ENCODE measurements around the gene COA7.
"Not testable (repeated sequence)": the region's sequence is repeated elsewhere in the genome, so short reads cannot be mapped to it uniquely, and the experiment has no call there.

The COA7 gene

DNA sequence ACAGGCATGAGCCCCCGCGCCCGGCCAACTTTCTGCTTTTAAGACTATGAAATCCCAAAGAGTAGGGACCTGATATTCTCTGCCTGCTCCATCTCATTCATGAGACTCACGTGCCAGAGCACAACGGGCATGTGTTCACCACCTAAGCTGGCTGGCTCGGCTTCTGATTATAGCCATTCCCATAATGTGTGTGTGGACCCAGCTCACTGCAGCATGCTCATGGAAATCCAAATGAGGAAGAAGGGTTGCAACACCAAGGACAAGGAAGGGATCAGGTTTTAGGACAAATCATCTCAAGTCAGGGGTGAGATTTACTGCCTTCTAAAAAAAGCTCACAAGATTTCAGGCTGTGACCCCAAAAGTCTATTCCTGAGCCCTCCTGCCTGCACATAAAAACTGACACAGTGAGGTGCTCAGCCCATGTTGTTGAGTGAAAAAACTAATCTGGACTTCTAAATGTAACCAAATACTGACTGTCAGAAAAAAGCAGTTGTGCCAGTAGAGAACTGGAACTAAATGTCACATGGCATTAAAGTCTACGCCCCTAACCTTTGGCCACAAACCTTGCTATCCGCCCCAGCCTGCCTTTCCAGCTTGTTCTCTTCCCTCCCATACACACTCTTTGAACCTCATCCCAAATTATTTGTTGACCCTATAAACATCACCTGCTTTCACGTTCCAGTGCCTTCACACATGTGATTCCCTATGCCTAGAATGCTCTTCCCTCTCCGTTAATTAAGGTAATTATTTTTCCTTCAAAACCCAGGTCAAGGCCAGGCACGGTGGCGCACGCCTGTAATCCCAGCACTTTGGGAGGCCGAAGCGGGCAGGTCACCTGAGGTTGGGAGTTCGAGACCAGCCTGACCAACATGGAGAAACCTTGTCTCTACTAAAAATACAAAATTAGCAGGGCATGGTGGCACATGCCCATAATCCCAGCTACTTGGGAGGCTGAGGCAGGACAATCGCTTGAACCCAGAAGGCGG is 9.1 kb upstream of the COA7 start:
- H3K4me3 ChIP-seq = no peak overlapping the region
- H3K27ac ChIP-seq = peak overlapping the region in 1 of 21 experiments; percentile 29

GRCh38 chr1:52706136-52706670 is 8.1 kb upstream of the COA7 start:
- no peak overlapping the region for H3K27ac ChIP-seq
- no peak overlapping the region for H3K4me3 ChIP-seq

DNA sequence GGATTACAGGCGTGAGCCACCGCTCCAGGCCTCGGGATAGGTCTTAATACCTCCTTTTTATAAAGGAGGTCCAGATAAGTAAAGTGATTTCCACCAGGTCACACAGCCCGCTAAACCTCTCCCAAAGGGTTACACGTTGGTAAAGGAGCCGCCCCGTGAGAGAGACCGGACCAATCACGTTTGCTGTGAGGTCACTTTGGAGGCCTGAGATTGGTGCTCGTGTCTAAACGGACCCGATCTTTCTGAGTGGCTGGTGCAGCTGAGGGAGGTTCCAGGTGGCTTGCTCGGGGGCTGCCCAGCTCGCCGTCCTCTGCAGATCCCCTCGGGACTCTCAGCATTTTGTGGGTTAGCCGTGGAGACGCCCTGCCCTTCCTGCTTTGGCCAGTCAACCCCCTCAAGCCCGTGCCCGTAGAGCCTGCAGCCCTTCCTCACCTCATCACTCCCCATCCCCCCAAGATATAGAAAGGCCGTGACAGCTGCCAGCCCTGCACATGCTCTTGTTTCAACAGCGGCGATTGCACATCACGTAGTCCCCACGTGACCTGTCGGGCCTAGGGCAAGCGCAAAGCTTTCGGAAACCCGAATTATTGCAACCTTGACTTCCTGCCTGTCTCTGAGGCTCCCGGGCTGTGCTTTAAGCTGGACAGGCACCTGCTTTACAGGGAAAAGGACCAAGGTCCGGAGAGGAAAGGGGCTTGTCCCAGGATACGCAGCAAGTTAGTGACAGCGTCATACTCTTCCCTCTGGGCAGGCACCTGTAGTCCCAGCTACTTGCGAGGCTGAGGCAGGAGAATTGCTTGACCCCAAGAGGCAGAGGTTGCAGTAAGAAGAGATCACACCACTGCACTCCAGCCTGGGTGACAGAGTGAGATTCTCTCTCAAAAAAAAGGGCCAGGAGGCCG is 5.0 kb upstream of the COA7 start:
- Histone ChIP-seq H3K4me3 (peak overlapping the region; percentile 27 to 54 (median 41)), H3K27ac (peak overlapping the region in 20 of 21 experiments; percentile 29 to 84 (median 71))

DNA sequence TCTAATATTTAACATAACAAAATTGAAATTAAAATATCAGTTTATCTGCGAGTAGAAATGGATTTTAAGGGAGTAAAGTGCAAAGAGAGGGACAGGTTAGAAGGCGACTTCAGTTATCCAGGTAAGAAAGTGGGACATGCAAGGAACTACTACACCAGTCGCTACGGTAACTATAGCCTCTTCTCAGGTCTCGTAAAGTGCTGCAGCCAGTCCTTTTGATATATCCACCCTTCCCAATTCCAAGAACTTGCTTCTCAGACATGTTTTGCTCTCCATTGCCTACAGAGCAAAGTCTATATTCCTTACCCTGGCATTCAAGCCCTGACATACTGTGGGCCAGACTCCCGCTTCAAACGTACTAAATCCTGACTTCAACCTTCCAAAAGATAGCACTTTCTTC is 2.5 kb downstream of the COA7 start:
- no peak overlapping the region for H3K27ac ChIP-seq

DNA sequence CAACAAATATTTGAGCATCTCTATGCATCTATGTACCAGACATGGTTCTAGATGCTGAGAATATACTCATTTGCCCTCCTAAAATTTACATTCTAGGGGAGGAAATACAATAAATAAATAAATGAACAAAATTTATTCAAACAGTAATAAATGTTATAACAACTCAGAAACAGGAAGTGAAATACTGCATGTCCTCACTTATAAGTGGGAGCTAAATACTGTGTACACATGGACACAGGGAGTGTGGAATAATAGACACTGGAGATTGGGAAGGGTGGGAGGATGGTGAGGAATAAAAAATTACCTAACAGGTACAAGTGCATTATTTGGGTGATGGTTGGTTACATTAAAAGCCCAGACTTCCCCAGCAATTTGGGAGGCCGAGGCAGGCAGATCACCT is 4.3 kb downstream of the COA7 start:
- Histone ChIP-seq H3K4me3 (no peak overlapping the region), H3K27ac (no peak overlapping the region)

More for the DNA sequence above, 2.5 kb downstream of the COA7 start:
- no peak overlapping the region for H3K4me3 ChIP-seq

DNA sequence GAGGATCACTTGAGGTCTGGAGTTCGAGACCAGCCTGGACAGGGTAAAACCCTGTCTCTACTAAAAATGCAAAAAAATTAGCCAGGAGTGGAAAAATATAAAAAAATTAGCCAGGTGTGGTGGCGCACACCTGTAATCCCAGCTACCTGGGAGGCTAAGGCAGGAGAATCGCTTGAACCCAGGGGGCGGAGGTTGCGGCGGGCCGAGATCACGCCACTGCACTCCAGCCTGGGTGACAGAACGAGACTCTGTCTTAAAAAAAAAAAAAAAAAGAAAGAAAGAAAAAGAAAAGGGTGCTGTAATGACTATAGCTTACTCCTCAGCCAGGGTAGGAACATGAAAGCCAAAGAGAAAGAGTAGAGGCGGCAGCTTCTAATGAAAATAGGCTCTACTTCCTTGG is 4.8 kb downstream of the COA7 start:
- H3K4me3 ChIP-seq = not testable (repeated sequence)

GRCh38 chr1:52692697-52693096 is 5.5 kb downstream of the COA7 start:
- no peak overlapping the region for H3K4me3 ChIP-seq
- no peak overlapping the region for H3K27ac ChIP-seq

More for the DNA sequence above, 4.8 kb downstream of the COA7 start:
- H3K27ac ChIP-seq = not testable (repeated sequence)

DNA sequence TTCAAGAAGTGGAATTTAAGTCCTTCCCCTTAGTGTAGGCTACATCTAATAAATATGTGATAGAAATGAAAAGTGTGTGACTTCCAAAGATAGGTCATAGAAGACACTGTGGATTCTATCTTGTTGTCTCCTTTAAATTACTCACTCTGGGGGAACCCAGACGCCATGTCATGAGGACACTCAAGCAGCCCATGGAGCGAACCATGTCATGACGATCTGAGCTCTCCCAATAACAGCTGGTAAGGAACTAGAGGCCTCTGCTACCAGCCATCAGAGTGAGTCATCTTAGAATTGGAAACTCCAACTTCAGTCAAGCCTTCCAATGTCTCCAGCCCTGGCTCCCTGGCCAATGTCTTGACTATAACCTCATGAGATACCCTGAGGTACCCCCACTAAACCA is 6.3 kb downstream of the COA7 start:
- no peak overlapping the region for H3K4me3 ChIP-seq

GRCh38 chr1:52686830-52687229 is 11.3 kb downstream of the COA7 start:
- no peak overlapping the region for H3K27ac ChIP-seq
- no peak overlapping the region for H3K4me3 ChIP-seq

More for the DNA sequence above, 6.3 kb downstream of the COA7 start:
- H3K27ac ChIP-seq = no peak overlapping the region

- H3K27ac ChIP-seq = peak overlapping the region in 2 of 21 experiments; percentile 21 to 49
- not testable (repeated sequence) for H3K4me3 ChIP-seq
Measured at GRCh38 chr1:52686261-52686751, 11.8 kb downstream of the COA7 start.

DNA sequence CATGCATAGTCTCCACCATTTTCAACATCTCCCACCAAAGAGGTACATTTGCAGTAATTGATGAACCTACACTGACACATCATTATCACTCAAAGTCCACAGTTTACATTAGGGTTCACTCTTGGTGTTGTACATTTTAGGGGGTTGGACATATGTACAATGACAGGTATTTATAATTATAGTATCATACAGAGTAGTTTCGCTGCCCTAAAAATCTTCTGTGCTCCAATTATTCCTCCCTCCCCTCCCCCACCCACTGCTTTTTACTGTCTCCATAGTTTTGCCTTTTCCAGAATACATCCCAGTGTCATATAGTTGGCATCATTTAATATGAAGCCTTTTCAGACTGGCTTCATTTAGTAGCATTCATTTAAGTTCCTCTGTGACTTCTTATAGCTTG is 13.6 kb downstream of the COA7 start:
- no peak overlapping the region for H3K4me3 ChIP-seq
- no peak overlapping the region for H3K27ac ChIP-seq

- Histone ChIP-seq H3K4me3 (no peak overlapping the region), H3K27ac (no peak overlapping the region)
Measured at GRCh38 chr1:52683367-52683940, 14.7 kb downstream of the COA7 start.

GRCh38 chr1:52681136-52681535 is 17.0 kb downstream of the COA7 start:
- no peak overlapping the region for H3K4me3 ChIP-seq
- no peak overlapping the region for H3K27ac ChIP-seq

GRCh38 chr1:52680353-52680752 is 17.8 kb downstream of the COA7 start:
- no peak overlapping the region for H3K27ac ChIP-seq
- H3K4me3 ChIP-seq = no peak overlapping the region

- no peak overlapping the region for H3K4me3 ChIP-seq
- no peak overlapping the region for H3K27ac ChIP-seq
Measured at GRCh38 chr1:52679498-52679897, 18.6 kb downstream of the COA7 start.

GRCh38 chr1:52679048-52679447 is 19.1 kb downstream of the COA7 start:
- no peak overlapping the region for H3K27ac ChIP-seq
- no peak overlapping the region for H3K4me3 ChIP-seq

DNA sequence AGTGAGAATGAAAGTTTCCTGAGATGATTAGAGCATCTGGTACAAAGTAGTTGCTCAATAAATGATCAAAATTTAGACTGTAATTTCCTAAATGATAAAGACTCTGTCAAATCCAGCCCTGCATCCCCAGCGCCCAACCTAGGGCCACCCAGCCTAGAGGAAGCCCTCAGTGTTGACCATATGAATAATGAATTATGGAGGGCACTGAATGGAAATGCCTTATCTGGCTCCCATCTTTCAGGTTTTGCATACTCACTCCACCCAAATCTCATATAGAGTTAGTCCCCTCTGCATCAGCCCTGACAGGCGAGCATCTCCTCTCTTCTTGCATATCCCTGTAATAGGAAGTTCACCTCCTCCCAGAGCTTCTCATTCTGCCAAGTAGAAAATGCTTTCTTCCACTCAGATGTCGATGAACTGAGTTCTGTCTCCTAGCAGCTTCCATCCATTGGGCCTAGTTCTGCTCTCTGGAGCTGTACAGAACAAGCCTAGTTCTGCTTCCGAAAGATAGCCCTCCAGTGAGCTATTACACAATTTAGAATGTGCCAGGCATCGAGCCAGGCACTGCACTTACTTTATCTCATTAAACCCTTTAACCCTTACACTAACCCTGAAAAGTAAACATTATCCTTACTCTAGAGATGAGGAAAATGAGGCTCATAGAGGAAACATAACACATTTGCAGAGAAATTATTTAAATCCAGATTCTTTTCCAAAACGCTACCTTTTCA is 20.9 kb downstream of the COA7 start:
- Histone ChIP-seq H3K4me3 (no peak overlapping the region), H3K27ac (no peak overlapping the region)

DNA sequence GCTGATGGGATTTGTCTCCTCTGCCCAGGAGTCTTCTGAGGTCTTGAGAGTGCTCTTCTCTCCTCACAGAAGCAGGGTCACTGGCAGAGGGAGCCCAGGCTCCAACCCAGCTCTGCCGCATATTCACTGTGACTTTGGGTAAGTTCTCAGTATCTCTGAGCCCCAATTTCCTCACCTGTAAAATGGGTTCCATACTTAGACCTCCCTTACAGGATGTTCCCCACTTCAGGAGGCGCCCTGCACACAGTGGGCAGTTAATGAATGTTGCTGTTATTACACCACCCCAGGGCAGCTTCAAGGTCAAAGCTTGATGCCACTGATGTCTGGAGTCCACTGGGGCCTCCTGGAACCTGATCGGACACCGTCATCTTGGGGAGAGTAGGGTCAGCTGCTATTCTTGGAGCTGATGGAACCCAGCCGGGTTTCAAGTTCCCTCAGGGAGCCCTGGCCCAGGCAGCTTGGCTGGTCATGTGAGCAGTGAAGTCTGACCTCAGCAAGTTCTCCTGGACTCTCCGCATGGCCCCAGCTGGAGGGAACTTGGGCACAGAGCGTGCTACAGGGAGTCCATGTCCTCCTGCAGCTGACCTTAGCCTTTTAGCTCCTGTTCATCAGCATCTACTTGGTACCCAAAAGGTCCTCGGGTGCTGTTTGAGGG is 21.8 kb downstream of the COA7 start:
- H3K27ac ChIP-seq = no peak overlapping the region

More for the DNA sequence above, 21.8 kb downstream of the COA7 start:
- H3K4me3 ChIP-seq = no peak overlapping the region

Data from skin epidermis (tissue), 12 donors.